ENCODE results near the gene MYH11.

The MYH11 gene

DNA sequence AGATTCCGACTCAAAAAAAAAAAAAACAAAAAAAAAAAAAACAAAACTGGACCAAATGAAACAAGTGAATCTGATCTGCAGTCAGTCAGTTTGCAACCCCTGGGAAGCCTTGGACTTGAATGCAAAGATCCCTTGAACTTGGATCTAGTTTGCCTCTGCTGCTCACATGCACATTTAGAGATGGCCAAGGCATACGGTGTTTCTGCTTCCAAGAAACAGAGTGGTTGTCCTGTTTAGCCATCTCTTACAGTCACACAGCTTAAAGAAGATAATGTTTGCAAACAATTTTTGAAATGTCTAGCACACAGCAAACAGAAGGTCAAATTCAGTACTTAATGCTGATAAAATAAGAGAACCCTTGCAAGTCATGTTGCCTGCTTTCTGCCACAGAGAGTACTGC lies 202.2 kb downstream of the MYH11 start:
- TF ChIP-seq TAF1 (IDR thresholded peaks at IDR 0.05; ENCODE audit: low read depth) (no peak), CEBPB (IDR thresholded peaks at IDR 0.05) (no peak), YY1 (IDR thresholded peaks at IDR 0.05; ENCODE audit: low read depth) (no peak), ZBTB7A (IDR thresholded peaks at IDR 0.05; ENCODE audit: low read depth) (no peak), RAD21 (IDR thresholded peaks at IDR 0.05; ENCODE audit: low read depth) (no peak), NFIC (IDR thresholded peaks at IDR 0.05) (no peak), EP300 (IDR thresholded peaks at IDR 0.05; ENCODE audit: borderline replicate concordance) (no peak), FOXM1 (IDR thresholded peaks at IDR 0.05; ENCODE audit: borderline replicate concordance, low read depth) (no peak)
- TF ChIP-seq, protein P1, sequence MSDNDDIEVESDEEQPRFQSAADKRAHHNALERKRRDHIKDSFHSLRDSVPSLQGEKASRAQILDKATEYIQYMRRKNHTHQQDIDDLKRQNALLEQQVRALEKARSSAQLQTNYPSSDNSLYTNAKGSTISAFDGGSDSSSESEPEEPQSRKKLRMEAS (IDR thresholded peaks at IDR 0.05): no peak

DNA sequence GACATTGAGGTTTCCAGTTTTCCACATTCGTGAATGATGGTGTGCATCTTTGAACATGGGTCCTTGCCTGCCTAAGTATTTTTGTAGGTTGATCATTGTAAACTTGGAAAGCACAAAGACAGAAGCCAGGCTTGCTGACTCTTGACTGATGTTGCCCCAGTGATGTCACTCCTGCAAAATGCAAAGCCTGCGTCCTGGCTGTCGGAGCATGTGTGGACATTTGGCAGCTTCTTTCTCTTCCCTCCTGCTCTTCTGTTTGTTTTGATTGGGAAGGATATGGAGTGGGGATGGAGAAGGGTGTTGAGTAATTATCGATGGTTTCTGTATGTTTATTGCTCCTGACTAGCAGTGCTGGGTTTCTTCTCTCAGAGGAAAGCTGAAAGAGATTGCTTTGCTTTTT lies 203.6 kb downstream of the MYH11 start:
- TF ChIP-seq, protein P2, sequence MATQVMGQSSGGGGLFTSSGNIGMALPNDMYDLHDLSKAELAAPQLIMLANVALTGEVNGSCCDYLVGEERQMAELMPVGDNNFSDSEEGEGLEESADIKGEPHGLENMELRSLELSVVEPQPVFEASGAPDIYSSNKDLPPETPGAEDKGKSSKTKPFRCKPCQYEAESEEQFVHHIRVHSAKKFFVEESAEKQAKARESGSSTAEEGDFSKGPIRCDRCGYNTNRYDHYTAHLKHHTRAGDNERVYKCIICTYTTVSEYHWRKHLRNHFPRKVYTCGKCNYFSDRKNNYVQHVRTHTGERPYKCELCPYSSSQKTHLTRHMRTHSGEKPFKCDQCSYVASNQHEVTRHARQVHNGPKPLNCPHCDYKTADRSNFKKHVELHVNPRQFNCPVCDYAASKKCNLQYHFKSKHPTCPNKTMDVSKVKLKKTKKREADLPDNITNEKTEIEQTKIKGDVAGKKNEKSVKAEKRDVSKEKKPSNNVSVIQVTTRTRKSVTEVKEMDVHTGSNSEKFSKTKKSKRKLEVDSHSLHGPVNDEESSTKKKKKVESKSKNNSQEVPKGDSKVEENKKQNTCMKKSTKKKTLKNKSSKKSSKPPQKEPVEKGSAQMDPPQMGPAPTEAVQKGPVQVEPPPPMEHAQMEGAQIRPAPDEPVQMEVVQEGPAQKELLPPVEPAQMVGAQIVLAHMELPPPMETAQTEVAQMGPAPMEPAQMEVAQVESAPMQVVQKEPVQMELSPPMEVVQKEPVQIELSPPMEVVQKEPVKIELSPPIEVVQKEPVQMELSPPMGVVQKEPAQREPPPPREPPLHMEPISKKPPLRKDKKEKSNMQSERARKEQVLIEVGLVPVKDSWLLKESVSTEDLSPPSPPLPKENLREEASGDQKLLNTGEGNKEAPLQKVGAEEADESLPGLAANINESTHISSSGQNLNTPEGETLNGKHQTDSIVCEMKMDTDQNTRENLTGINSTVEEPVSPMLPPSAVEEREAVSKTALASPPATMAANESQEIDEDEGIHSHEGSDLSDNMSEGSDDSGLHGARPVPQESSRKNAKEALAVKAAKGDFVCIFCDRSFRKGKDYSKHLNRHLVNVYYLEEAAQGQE (IDR thresholded peaks at IDR 0.05; ENCODE audit: low read depth): no peak
- TF ChIP-seq TAF1 (IDR thresholded peaks at IDR 0.05; ENCODE audit: low read depth): no peak
- TF ChIP-seq CEBPB (IDR thresholded peaks at IDR 0.05): no peak
- no peak for TF ChIP-seq RAD21 (IDR thresholded peaks at IDR 0.05; ENCODE audit: low read depth)
- no peak for TF ChIP-seq YY1 (IDR thresholded peaks at IDR 0.05; ENCODE audit: low read depth)
- no peak for TF ChIP-seq CREB1 (IDR thresholded peaks at IDR 0.05; ENCODE audit: low read depth)
- no peak for TF ChIP-seq TCF12 (IDR thresholded peaks at IDR 0.05; ENCODE audit: low read depth)
- no peak for TF ChIP-seq EGR1 (IDR thresholded peaks at IDR 0.05)
- no peak for TF ChIP-seq ZBTB7A (IDR thresholded peaks at IDR 0.05; ENCODE audit: low read depth)
- TF ChIP-seq NFIC (IDR thresholded peaks at IDR 0.05): no peak
- TF ChIP-seq, protein P1 (IDR thresholded peaks at IDR 0.05): no peak
- TF ChIP-seq USF1 (IDR thresholded peaks at IDR 0.05): no peak
- TF ChIP-seq TEAD4 (IDR thresholded peaks at IDR 0.05): no peak
- no peak for TF ChIP-seq EP300 (IDR thresholded peaks at IDR 0.05; ENCODE audit: borderline replicate concordance)
- no peak for TF ChIP-seq FOXM1 (IDR thresholded peaks at IDR 0.05; ENCODE audit: borderline replicate concordance, low read depth)

Measured in Ishikawa (cell line).